GM19025 (cell line): ENCODE measurements around the gene MEIS2.

Source experiments
- ATAC-seq: cut with Tn5 transposase; IDR thresholded peaks from one replicate; pipeline ENCODE4 v1.9.1; 2021; ENCODE audit warnings: mild to moderate bottlenecking, low read depth, moderate library complexity; ENCODE audit not compliant: unreplicated experiment

MEIS2 gene

GRCh38 chr15:37099319-37100108 is 835 bp downstream of the MEIS2 start:
- no peak for ATAC-seq

- ATAC-seq: peak; percentile 29
Observed at GRCh38 chr15:37098468-37099318, 1.7 kb downstream of the MEIS2 start.

- no peak for ATAC-seq
Observed at GRCh38 chr15:37097144-37097919, 3.0 kb downstream of the MEIS2 start.

- ATAC-seq: no peak
Observed at GRCh38 chr15:37096558-37097143, 3.7 kb downstream of the MEIS2 start.

- no peak for ATAC-seq
Observed at GRCh38 chr15:37095770-37096557, 4.4 kb downstream of the MEIS2 start.

GRCh38 chr15:37094915-37095711 is 5.2 kb downstream of the MEIS2 start:
- ATAC-seq: no peak

- no peak for ATAC-seq
Observed at GRCh38 chr15:37094333-37094914, 5.9 kb downstream of the MEIS2 start.

- ATAC-seq: no peak
Observed at GRCh38 chr15:37093480-37094332, 6.6 kb downstream of the MEIS2 start.

- ATAC-seq: no peak
Observed at GRCh38 chr15:37090543-37091175, 9.7 kb downstream of the MEIS2 start.

- ATAC-seq: no peak
Observed at GRCh38 chr15:37088436-37088835, 11.9 kb downstream of the MEIS2 start.

- no peak for ATAC-seq
Observed at GRCh38 chr15:37087131-37087588, 13.2 kb downstream of the MEIS2 start.

GRCh38 chr15:37086521-37086920 is 13.8 kb downstream of the MEIS2 start:
- no peak for ATAC-seq

- ATAC-seq: no peak
Observed at GRCh38 chr15:37086120-37086519, 14.2 kb downstream of the MEIS2 start.

GRCh38 chr15:37084602-37085001 is 15.7 kb downstream of the MEIS2 start:
- ATAC-seq: no peak

- no peak for ATAC-seq
Observed at GRCh38 chr15:37083610-37084009, 16.7 kb downstream of the MEIS2 start.

GRCh38 chr15:37081983-37082382 is 18.4 kb downstream of the MEIS2 start:
- ATAC-seq: no peak

GRCh38 chr15:37080261-37080921 is 20.0 kb downstream of the MEIS2 start:
- no peak for ATAC-seq
